ENCODE data around the gene SCYL3.
"Not testable (repeated sequence)": the region's sequence is repeated elsewhere in the genome, so short reads cannot be mapped to it uniquely, and the experiment has no call there.

Gene SCYL3

DNA sequence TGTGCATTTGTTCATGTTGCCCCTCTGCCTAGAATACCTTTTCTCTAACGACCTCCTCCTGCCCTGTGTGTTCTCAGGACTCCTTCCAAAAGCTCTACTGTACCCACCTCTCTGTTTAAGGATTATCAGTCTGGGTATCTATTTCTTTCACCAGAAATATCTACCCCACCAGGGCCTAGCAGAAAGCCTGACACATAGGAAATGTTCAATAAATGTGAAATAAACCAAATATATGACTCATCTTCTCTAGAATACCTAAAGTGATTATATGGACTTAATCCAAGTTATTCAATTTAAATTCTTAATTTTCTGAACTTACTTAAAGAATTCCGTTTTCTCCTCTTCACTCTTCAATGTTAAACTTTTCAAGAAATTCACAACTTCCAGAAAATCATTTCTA, 27.1 kb downstream of the SCYL3 start:
- no peak overlapping the region for H3K4me3 ChIP-seq (ENCODE audit: low read depth, low read length)
- in situ Hi-C loops (cut with HindIII; ENCODE audit: low pct_ligation_motif_present, low sequenced_read_pairs) = no loop called here
- peaks cover 58% of the 10 kb centered on the region for H3K36me3 ChIP-seq (replicated peaks)

DNA sequence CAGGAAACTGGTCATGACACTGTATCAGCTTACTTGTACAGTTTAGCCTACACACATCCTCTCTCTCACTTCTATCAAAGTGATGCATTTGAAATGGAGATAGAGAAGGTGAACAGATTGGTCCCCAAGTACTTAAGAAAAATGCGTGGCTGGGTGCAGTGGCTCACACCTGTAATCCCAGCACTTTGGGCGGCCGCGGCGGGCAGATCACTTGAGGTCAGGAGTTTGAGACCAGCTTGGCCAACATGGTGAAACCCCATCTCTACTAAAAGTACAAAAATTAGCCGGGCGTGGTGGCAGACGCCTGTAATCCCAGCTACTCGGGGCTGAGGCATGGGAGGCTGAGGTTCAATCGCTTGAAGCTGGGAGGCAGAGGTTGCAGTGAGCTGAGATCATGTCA, 29.2 kb downstream of the SCYL3 start:
- DNase-seq; H3K27ac ChIP-seq; in situ Hi-C loops (cut with HindIII; ENCODE audit: low pct_ligation_motif_present, low sequenced_read_pairs); H3K4me3 ChIP-seq (ENCODE audit: low read depth, low read length); H3K27me3 ChIP-seq (replicated peaks): not testable (repeated sequence)
- H3K36me3 ChIP-seq (replicated peaks) = peaks cover 52% of the 10 kb centered on the region

More for the DNA sequence above, 27.1 kb downstream of the SCYL3 start:
- DNase-seq = no peak
- TF ChIP-seq, protein P1, sequence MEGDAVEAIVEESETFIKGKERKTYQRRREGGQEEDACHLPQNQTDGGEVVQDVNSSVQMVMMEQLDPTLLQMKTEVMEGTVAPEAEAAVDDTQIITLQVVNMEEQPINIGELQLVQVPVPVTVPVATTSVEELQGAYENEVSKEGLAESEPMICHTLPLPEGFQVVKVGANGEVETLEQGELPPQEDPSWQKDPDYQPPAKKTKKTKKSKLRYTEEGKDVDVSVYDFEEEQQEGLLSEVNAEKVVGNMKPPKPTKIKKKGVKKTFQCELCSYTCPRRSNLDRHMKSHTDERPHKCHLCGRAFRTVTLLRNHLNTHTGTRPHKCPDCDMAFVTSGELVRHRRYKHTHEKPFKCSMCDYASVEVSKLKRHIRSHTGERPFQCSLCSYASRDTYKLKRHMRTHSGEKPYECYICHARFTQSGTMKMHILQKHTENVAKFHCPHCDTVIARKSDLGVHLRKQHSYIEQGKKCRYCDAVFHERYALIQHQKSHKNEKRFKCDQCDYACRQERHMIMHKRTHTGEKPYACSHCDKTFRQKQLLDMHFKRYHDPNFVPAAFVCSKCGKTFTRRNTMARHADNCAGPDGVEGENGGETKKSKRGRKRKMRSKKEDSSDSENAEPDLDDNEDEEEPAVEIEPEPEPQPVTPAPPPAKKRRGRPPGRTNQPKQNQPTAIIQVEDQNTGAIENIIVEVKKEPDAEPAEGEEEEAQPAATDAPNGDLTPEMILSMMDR (IDR thresholded peaks at IDR 0.05; ENCODE audit: low read depth, low read length, missing control alignments) = no peak
- H3K27ac ChIP-seq = no peak overlapping the region
- H3K27me3 ChIP-seq (replicated peaks) = no peaks in the 10 kb centered on the region

DNA sequence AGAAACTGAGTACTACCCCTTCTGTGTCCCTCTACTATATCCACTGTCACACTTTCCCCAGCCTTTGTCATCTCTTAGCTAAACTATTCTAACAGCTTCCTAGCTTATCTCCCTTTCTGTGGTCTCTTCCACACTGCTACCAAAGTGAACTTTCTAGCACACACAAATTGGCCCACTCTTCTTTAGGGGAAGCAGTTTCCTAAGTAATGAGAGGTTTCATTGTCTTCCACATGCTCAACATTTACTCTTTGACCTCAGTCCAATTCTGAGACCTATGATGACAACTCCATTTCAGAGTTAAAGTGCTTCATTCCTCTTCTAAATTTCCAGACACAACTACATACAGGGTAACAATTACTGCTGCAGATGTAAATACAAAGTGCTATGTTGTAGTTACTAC, 32.9 kb downstream of the SCYL3 start:
- H3K27ac ChIP-seq = no peak overlapping the region
- H3K36me3 ChIP-seq (replicated peaks) = peaks cover 42% of the 10 kb centered on the region
- TF ChIP-seq, protein P1 (IDR thresholded peaks at IDR 0.05; ENCODE audit: low read depth, low read length, missing control alignments) = no peak
- H3K27me3 ChIP-seq (replicated peaks) = no peaks in the 10 kb centered on the region
- in situ Hi-C loops (cut with HindIII; ENCODE audit: low pct_ligation_motif_present, low sequenced_read_pairs) = no loop called here
- DNase-seq = no peak
- no peak overlapping the region for H3K4me3 ChIP-seq (ENCODE audit: low read depth, low read length)

DNA sequence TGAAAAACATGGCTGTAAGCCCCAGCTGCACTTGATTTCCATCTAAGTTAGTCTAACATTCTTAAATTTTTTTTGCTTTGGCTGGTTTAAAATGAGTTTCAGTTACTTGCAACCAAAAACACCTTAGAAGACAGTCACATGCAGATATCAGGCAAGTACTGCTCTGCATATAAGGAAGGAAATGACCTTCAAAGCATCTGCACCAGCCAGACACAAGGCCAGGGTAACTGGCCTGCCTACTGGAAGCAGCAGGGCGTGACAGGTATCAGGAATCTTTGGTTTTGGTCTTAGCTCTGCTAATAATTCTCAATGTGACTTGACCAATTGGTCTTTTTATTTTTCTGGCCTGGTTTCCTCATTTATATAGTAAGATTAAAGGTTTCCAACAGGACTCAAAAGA, 33.5 kb downstream of the SCYL3 start:
- no peaks in the 10 kb centered on the region for H3K27me3 ChIP-seq (replicated peaks)
- no peak for DNase-seq
- H3K4me3 ChIP-seq (ENCODE audit: low read depth, low read length) = no peak overlapping the region
- H3K27ac ChIP-seq = no peak overlapping the region
- TF ChIP-seq, protein P1 (IDR thresholded peaks at IDR 0.05; ENCODE audit: low read depth, low read length, missing control alignments) = no peak
- in situ Hi-C loops (cut with HindIII; ENCODE audit: low pct_ligation_motif_present, low sequenced_read_pairs) = no loop called here
- peaks cover 37% of the 10 kb centered on the region for H3K36me3 ChIP-seq (replicated peaks)

DNA sequence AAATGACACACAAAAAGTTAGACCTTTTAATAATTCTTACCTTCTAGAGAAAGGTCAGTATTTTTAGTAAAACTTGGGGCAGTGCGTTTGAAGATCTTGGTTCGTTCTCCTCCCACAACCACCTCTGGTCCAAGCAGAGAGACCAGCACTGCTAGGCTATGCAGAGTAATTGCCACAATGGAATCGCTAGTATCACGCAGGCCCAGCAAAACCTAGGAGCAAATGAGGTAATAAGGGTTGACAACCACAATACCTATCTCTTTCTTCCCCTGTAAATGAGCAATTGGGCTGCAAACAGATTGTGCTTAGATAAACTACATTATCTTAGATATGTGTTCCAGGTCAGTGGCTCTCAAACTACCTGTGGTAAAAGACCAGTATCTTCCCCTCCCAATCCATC, 34.7 kb downstream of the SCYL3 start:
- DNase-seq = no peak
- Histone ChIP-seq H3K4me3 (ENCODE audit: low read depth, low read length) (no peak overlapping the region), H3K36me3 (replicated peaks) (peaks cover 34% of the 10 kb centered on the region), H3K27ac (no peak overlapping the region), H3K27me3 (replicated peaks) (no peaks in the 10 kb centered on the region)
- in situ Hi-C loops (cut with HindIII; ENCODE audit: low pct_ligation_motif_present, low sequenced_read_pairs) = no loop called here
- TF ChIP-seq, protein P1 (IDR thresholded peaks at IDR 0.05; ENCODE audit: low read depth, low read length, missing control alignments) = no peak

DNA sequence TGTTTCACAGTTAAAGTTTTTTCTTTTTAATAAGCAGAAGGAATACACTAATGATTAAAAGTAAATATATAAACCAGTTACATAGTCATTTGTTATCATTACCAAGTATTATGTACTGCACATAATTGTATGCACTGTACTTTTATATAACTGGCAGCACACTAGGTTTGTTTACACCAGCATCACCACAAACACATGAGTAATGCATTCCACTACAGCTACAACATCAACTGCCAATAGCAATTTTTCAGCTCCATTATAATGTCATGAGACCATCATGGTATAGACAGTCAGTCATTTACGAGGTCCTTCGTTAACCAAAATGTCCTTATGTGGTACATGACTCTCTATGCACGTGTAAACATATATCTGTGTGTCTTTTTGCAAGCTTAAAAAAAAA, 35.2 kb downstream of the SCYL3 start:
- in situ Hi-C loops (cut with HindIII; ENCODE audit: low pct_ligation_motif_present, low sequenced_read_pairs) = no loop called here
- Histone ChIP-seq H3K27me3 (replicated peaks) (no peaks in the 10 kb centered on the region), H3K4me3 (ENCODE audit: low read depth, low read length) (no peak overlapping the region), H3K36me3 (replicated peaks) (peaks cover 37% of the 10 kb centered on the region), H3K27ac (no peak overlapping the region)
- DNase-seq = no peak
- TF ChIP-seq, protein P1 (IDR thresholded peaks at IDR 0.05; ENCODE audit: low read depth, low read length, missing control alignments) = no peak
